SK-N-MC (cell line): ENCODE measurements around the gene SHISAL2A.

ENCODE experiments used
- EZH2 ChIP-seq: fragments of 200-600 bp; sonication (generic); IDR thresholded peaks from one replicate; pipeline ENCODE4 v1.6.1; 2017; ENCODE audit warnings: antibody characterized with exemption
- FOXP2 ChIP-seq: optimal IDR thresholded peaks from 2 replicates; pipeline ENCODE3; 2011; ENCODE audit warnings: mild to moderate bottlenecking, moderate library complexity; ENCODE audit not compliant: insufficient read depth; ENCODE audit errors: extremely low read length, control extremely low read depth
- POLR2AphosphoS5 ChIP-seq: IDR thresholded peaks from 2 replicates; pipeline ENCODE4 v1.6.1; 2012; ENCODE audit warnings: mild to moderate bottlenecking, low read depth, low read length, borderline replicate concordance

DNA sequence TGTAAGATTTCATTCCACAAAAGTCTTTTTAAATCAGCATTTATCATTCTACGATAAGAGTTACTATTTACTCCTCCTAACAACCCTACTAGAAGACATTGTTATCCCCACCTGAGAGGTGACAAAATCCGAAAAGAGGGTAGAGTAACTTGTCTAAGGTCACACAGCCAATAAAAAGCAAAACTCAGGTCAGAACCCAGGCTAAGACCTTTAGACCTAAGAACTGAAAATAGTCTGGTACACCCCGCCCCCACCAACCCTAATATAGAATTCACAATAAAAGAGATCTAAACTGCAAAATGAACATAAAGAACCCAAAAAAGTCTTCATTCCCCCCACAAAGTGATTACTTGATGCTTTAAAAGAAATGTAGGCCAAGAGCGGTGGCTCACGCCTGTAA lies 46.5 kb downstream of the SHISAL2A start:
- TF ChIP-seq EZH2 = no peak
- no peak for TF ChIP-seq POLR2AphosphoS5
- no peak for TF ChIP-seq FOXP2
